ENCODE data around the gene SIT1.
"Not testable (repeated sequence)": the region's sequence is repeated elsewhere in the genome, so short reads cannot be mapped to it uniquely, and the experiment has no call there.

Gene SIT1

GRCh38 chr9:35616681-35617459 lies 33.9 kb downstream of the SIT1 start:
- ATAC-seq, result peak; percentile 86

GRCh38 chr9:35615981-35616680 lies 34.6 kb downstream of the SIT1 start:
- no peak for ATAC-seq
- TF ChIP-seq ESRRG (CRISPR knock-in tag; IDR thresholded peaks at IDR 0.05) (no peak), ZNF70 (CRISPR knock-in tag; IDR thresholded peaks at IDR 0.05) (no peak), TOX (CRISPR knock-in tag; IDR thresholded peaks at IDR 0.05; ENCODE audit: borderline replicate concordance) (no peak), ISL1 (CRISPR knock-in tag; IDR thresholded peaks at IDR 0.05) (no peak), PPARA (CRISPR knock-in tag; IDR thresholded peaks at IDR 0.05; ENCODE audit: borderline replicate concordance) (no peak), GLIS3 (CRISPR knock-in tag; IDR thresholded peaks at IDR 0.05) (no peak), RARB (CRISPR knock-in tag; IDR thresholded peaks at IDR 0.05) (no peak), ZC3H10 (CRISPR knock-in tag; IDR thresholded peaks at IDR 0.05) (no peak), ZFP3 (CRISPR knock-in tag; IDR thresholded peaks at IDR 0.05) (no peak), ZFP30 (CRISPR knock-in tag; IDR thresholded peaks at IDR 0.05) (no peak), ZNF565 (CRISPR knock-in tag; conservative IDR thresholded peaks at IDR 0.05; ENCODE audit: low read depth) (no peak), BACH2 (CRISPR knock-in tag; IDR thresholded peaks at IDR 0.05; ENCODE audit: borderline replicate concordance) (no peak), SNAI2 (CRISPR knock-in tag; IDR thresholded peaks at IDR 0.05) (no peak), CSDC2 (CRISPR knock-in tag; IDR thresholded peaks at IDR 0.05) (no peak), CREB5 (CRISPR knock-in tag; IDR thresholded peaks at IDR 0.05; ENCODE audit: low read depth) (no peak), CSRNP3 (CRISPR knock-in tag; IDR thresholded peaks at IDR 0.05) (no peak), OSR1 (CRISPR knock-in tag; IDR thresholded peaks at IDR 0.05) (no peak), ARNTL (CRISPR knock-in tag; IDR thresholded peaks at IDR 0.05; ENCODE audit: borderline replicate concordance, low read depth) (no peak)
- TF ChIP-seq, protein P1, sequence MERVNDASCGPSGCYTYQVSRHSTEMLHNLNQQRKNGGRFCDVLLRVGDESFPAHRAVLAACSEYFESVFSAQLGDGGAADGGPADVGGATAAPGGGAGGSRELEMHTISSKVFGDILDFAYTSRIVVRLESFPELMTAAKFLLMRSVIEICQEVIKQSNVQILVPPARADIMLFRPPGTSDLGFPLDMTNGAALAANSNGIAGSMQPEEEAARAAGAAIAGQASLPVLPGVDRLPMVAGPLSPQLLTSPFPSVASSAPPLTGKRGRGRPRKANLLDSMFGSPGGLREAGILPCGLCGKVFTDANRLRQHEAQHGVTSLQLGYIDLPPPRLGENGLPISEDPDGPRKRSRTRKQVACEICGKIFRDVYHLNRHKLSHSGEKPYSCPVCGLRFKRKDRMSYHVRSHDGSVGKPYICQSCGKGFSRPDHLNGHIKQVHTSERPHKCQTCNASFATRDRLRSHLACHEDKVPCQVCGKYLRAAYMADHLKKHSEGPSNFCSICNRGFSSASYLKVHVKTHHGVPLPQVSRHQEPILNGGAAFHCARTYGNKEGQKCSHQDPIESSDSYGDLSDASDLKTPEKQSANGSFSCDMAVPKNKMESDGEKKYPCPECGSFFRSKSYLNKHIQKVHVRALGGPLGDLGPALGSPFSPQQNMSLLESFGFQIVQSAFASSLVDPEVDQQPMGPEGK (CRISPR knock-in tag; IDR thresholded peaks at IDR 0.05; ENCODE audit: borderline replicate concordance), result no peak

More at GRCh38 chr9:35616681-35617459, 33.9 kb downstream of the SIT1 start:
- TF ChIP-seq TOX (CRISPR knock-in tag; IDR thresholded peaks at IDR 0.05; ENCODE audit: borderline replicate concordance) (no peak), RARB (CRISPR knock-in tag; IDR thresholded peaks at IDR 0.05) (no peak), ZC3H10 (CRISPR knock-in tag; IDR thresholded peaks at IDR 0.05) (no peak), ZNF70 (CRISPR knock-in tag; IDR thresholded peaks at IDR 0.05) (no peak), SNAI2 (CRISPR knock-in tag; IDR thresholded peaks at IDR 0.05) (no peak), ZNF565 (CRISPR knock-in tag; conservative IDR thresholded peaks at IDR 0.05; ENCODE audit: low read depth) (no peak), ZFP30 (CRISPR knock-in tag; IDR thresholded peaks at IDR 0.05) (no peak), BACH2 (CRISPR knock-in tag; IDR thresholded peaks at IDR 0.05; ENCODE audit: borderline replicate concordance) (no peak), TCF4 (CRISPR knock-in tag; IDR thresholded peaks at IDR 0.05; ENCODE audit: borderline replicate concordance) (no peak), ARNTL (CRISPR knock-in tag; IDR thresholded peaks at IDR 0.05; ENCODE audit: borderline replicate concordance, low read depth) (no peak)
- TF ChIP-seq, protein P1 (CRISPR knock-in tag; IDR thresholded peaks at IDR 0.05; ENCODE audit: borderline replicate concordance), result no peak

DNA sequence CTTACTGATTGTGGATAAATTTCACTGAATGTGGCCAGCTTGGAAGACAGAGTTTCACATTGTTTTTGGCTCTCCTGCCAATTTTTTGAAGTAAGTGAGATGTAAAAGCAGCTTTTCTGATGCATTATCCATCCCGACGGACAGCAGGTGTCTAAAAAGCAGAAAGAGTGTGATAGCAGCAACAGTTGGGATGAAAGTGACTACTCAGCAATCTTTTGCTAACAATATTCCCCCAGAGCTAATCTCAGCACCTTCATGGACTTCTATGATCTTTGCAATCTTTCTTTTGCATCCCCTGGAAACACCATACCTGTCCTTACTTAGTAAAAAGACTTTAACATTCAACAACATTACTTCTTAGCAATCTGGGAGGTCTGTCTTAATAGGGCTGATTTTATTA lies 37.9 kb downstream of the SIT1 start:
- ATAC-seq, result no peak
- no peak for TF ChIP-seq ARNTL (CRISPR knock-in tag; IDR thresholded peaks at IDR 0.05; ENCODE audit: borderline replicate concordance, low read depth)
- TF ChIP-seq RARB (CRISPR knock-in tag; IDR thresholded peaks at IDR 0.05), result no peak
- no peak for TF ChIP-seq TOX (CRISPR knock-in tag; IDR thresholded peaks at IDR 0.05; ENCODE audit: borderline replicate concordance)
- TF ChIP-seq SNAI2 (CRISPR knock-in tag; IDR thresholded peaks at IDR 0.05), result no peak
- TF ChIP-seq PPARA (CRISPR knock-in tag; IDR thresholded peaks at IDR 0.05; ENCODE audit: borderline replicate concordance), result no peak
- TF ChIP-seq, protein P1 (CRISPR knock-in tag; IDR thresholded peaks at IDR 0.05; ENCODE audit: borderline replicate concordance), result no peak
- TF ChIP-seq, protein P2, sequence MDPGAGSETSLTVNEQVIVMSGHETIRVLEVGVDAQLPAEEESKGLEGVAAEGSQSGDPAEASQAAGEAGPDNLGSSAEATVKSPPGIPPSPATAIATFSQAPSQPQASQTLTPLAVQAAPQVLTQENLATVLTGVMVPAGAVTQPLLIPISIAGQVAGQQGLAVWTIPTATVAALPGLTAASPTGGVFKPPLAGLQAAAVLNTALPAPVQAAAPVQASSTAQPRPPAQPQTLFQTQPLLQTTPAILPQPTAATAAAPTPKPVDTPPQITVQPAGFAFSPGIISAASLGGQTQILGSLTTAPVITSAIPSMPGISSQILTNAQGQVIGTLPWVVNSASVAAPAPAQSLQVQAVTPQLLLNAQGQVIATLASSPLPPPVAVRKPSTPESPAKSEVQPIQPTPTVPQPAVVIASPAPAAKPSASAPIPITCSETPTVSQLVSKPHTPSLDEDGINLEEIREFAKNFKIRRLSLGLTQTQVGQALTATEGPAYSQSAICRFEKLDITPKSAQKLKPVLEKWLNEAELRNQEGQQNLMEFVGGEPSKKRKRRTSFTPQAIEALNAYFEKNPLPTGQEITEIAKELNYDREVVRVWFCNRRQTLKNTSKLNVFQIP (CRISPR knock-in tag; IDR thresholded peaks at IDR 0.05; ENCODE audit: borderline replicate concordance, low read depth), result no peak
- no peak for TF ChIP-seq OSR1 (CRISPR knock-in tag; IDR thresholded peaks at IDR 0.05)
- TF ChIP-seq CREB5 (CRISPR knock-in tag; IDR thresholded peaks at IDR 0.05; ENCODE audit: low read depth), result no peak
- TF ChIP-seq CSDC2 (CRISPR knock-in tag; IDR thresholded peaks at IDR 0.05), result no peak
- no peak for TF ChIP-seq ZC3H10 (CRISPR knock-in tag; IDR thresholded peaks at IDR 0.05)
- no peak for TF ChIP-seq ZNF70 (CRISPR knock-in tag; IDR thresholded peaks at IDR 0.05)

DNA sequence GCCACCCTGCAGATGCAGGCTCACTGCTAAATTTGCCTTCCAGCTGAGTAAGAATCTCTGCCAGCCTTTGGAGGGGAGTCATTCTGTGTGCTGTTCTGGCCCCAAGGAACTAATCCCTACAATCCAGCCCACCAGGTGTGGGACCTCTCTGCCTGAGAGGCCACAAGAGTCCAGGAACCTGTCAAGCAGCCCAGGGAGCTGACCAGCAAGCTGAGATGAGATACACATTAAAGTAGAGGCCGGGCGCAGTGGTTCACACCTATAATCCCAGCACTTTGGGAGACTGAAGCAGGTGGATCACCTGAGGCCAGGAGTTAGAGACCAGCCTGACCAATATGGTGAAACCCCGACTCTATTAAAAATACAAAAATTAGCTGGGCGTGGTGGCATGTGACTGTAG lies 38.7 kb downstream of the SIT1 start:
- not testable (repeated sequence) for ATAC-seq
